HG03457 (cell line): Measurements from ENCODE around the gene ARL17B.
"Not testable (repeated sequence)": the region's sequence is repeated elsewhere in the genome, so short reads cannot be mapped to it uniquely, and the experiment has no call there.

Experiments
- ATAC-seq: cut with Tn5 transposase; IDR thresholded peaks from one replicate; pipeline ENCODE4 v1.9.1; 2021; ENCODE audit warnings: moderate number of reproducible peaks; ENCODE audit not compliant: unreplicated experiment

The ARL17B gene

DNA sequence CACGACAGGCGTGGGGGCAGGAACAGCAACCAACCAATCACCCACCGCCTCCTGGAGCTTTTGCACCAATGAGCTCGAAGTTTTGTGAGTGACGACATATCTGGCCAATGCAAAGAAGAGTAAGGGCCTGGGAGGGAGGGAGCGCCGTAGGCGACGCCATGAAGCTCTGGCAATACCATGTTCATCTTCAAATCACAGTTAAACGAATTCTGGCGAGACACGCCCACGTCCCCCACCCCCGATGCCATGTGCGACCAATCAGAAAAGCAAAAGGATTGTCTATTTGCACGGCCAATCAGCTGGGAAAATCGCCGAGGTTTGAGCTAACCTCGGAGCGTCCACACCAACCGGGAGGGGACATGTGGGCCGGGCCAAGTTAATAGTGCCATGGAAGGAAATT is at the start of gene ARL17B:
Gene ARL17B, minus strand, starts transcription at position 12 of the 400 bp plus-strand sequence. CDS start 3,369 bp downstream, outside the sequence.
- peak; percentile 45 for ATAC-seq

DNA sequence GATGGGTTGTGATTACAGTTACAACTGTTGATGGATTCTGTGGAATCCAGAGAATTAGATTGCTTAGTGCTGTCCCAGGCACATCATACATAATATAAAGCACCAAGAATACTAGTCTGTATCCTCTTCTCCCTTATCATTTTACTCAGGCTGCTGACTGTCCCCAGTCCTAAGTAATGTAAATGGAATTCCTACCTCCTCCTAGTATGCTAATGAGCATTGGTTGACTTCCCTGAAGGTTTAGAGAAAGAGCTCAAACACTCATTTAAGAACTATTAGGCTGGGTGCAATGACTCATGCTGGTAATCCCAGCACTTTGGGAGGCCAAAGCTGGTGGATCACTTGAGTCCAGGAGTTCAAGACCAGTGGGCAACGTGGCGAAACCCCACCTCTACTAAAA is 48.3 kb upstream of the ARL17B start:
- ATAC-seq, result not testable (repeated sequence)

DNA sequence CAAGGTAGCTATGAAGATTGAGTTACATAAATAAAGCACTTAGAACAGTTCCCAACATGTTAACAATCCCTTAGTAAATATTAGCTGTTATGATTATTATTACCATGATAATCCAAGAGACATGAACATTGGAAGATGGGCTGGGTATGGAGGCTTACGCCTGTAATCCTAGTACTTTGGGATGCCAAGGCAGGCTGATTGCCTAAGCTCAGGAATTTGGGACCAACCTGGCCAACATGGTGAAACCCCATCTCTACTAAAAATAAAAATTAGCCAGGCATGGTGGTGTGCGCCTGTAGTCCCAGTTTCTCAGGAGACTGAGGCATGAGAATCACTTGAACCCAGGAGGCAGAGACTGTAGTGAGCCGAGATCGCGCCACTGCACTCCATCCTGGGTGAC is 45.6 kb upstream of the ARL17B start:
- not testable (repeated sequence) for ATAC-seq

DNA sequence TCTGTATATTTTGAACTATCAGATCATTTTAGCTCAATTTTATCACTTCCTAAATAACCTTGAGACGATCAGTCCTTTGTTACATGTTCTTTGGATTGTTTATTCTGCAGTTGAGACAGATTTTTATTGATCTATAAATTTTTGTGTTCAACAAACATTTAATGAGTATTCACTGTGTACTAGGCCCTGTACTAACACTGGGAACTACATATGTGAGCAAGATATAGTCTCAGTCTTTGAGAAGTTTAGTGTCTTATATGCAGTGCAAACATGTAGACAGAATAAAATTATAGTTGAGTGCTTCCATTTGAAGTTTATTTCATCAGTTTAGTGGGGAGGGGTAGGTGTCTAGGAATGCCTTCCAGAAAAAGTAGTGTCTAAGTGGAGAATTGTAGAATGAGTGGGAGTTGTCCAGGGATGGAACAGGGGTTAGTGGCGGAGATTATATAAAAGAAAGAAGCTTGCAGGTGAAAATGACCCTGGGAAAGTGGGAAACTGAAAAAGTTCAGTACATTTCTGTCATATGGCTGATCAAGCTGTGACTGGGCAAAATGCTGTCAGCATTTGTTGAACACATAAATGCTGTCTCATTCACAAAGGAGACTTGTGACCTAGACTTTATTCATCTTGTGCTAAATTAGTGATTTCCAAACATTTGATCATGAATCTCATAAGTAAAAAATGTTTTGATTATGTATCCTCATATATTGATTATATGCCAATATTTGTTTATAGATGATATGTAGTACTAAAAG is 39.6 kb upstream of the ARL17B start:
- ATAC-seq, result not testable (repeated sequence)

DNA sequence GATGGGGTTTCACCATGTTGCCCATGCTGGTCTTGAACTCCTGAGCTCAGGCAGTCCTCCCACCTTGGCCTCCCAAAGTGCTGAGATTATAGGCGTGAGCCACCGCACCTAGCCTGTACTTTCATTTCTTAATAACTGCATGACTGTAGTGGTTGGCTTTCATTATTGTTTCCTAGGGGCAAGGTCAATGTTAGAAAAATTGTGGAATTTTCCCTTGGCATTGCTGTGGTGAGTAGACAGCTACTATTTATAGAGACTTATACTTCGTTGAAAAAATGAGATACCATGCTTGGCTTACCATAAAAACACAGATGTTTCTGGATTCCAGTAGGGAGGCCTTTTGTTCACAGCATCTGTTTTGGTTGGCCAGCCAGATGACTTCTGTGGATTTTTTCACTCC is 39.0 kb upstream of the ARL17B start:
- not testable (repeated sequence) for ATAC-seq

DNA sequence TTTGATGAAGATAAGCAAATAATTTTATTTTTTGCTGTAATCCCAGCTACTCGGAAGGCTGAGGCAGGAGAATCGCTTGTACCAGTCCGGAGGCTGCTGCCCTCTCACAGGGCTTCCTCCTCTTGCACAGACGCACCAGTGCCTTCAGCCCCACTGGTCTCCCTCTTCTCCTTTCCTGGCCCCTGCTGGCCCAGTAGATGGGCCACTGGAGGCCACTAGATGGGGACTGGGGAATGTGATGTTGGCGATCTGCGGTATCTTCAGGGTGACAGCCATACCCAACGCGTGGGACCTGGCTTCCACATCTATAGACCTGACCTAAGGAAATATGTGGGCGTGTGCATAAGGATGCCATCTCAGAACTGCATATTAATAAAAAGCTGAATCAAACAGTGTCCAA is 38.4 kb upstream of the ARL17B start:
- ATAC-seq, result not testable (repeated sequence)

DNA sequence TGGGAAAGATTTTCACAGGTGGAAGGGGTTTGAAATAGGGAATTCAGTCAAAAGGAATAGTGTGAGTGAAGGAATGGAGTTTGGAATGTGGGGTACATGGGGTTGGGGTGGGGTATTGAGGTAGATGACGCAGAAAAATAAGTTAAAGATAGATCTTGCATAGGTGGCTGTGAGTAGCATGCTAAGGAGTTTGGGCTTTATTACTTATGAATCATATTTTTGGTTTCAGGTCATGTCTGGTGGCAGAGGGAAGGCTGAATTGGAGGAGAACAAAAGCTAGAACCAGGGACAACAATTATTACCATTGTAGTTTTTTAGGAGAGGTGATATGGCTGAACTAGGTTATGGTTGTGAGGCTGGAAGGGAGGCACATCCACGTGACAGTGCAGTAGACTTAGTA is 34.7 kb upstream of the ARL17B start:
- not testable (repeated sequence) for ATAC-seq

DNA sequence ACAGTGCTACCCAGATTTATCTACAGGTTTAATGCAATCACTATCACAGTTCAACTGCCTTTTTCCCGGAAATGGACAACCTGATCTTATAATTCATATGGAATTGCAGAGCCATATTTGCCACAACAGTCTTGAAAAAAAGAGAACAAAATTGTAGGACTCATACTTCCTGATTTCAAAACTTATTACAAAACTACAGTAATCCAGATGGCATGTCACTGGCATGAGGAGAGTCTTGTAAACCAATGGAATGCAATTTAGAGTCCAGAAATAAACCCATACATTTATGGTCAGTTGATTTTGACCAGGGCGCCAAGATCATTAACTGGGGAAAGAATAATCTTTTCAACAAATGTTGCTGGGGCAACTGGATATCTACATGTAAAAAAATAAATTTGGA is 32.1 kb upstream of the ARL17B start:
- ATAC-seq, result not testable (repeated sequence)

DNA sequence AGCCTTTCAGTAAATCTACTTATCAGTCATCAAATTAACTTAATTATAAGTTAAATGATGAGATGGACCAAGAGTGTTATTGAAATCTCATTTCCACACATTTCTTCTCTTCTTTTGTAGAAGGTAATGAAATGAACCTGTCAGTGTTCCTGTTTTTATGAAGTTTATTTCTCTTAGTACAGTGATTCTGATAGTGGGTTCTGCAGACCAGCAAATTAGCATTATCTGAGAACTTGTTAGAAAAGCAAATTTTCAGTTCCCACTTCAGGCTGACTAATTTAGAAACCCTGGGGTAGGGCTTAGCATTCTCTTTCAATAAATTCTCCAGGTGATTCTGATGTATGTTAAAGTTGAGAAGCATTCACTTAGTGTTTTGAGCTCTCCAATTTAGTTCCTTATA is 23.9 kb upstream of the ARL17B start:
- ATAC-seq, result not testable (repeated sequence)

DNA sequence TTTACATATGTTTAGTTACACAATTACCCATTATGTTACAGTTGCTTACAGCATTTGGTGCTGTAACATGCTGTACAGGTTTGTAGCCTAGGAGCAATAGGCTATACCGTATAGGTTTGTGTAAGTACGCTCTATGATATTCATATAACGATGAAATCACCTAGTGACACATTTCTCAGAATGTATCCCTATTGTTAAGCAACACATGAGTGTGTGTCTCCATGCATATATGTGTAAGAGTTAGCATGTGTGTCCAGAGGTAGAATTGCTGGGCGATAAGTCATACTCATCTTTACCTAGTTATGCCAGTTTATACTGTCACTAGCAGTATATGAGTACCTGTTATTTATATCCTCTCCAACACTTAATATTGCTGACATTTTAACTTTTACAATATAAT is 21.6 kb upstream of the ARL17B start:
- ATAC-seq, result not testable (repeated sequence)

DNA sequence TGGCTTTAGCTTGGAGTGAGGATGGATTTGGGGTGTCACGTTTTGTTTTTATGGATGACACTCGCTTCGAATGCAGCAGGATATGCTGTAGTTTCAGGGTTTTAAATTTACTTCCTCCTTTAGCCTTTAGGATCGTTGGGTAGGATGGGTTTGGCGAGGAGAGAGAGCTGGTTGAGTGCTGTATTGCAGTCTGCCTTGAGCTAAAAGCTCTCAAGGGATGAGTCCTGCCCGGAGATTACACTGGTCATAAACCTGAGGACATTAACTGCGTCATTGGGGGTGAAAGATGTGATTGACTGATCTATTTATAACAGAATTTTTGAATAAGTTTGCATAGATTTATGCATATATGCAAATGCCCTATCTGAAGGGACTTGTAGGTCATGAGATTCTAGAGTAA is 11.9 kb upstream of the ARL17B start:
- ATAC-seq, result not testable (repeated sequence)

DNA sequence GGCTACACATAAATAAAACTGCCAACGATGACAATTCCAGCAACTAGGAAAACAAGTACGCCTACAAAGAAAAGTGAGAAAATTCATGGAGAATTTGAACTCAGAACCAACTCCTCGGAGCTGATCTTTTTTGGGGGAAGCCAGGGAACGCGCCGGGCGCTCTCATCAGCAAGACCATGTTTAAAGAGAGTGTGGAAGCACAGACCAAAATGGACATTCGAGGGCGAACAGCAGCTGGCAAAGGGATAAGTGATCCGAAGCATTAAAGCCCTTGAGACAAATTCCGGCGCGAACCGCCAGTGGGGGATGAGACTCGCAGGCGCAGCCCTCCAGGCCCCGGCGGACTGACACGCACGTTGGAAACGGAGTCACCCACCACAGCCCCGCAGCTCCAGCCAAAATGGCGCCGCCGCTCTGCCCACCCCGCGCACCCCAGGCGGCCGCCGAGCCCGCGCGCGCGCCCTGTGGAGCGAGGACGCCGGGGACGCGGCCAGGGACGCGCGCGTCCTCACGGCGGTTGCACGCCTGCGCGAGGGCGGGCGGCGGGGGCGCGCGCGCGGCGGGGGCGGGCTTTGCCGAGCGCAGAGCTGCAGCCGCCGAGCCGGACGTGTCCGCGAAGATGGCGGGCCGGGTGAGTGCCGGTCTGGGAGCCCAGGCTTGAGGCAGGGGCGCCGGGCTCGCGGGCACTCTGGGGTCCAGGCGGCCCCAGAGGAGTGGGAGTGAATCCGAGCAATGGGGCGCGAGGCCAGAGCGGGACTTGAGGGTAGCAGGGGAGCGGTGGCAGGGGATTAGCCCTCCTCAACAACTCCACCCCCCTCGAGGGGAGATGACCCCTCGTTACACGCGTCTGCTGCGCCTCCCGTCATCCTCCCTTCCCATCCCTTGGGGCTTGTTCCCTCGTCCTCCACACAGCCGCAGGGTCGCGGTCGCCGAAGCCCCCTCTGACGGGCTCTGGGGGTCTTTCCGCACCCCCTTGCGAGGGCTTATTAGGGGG is 11.0 kb upstream of the ARL17B start:
- ATAC-seq, result peak; percentile 43

DNA sequence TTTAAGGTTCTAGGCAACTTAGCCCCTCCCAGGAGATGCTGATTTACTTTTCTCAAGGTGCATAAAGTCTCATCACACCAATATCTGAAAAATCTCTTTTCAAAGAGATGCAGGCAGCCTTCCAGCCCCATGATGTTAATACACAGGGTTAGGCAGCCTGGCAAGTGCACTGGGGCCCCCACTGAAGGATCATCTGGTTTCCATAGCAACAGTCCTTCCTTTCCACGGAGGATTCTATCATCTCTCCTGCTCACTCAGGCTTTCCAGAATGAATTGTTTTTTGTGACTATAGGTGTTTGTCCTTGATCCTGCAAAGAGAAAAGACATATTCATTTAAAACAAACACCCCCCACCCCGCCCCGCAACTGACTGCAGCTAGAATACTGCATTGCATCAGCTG is 6.0 kb upstream of the ARL17B start:
- ATAC-seq, result not testable (repeated sequence)

DNA sequence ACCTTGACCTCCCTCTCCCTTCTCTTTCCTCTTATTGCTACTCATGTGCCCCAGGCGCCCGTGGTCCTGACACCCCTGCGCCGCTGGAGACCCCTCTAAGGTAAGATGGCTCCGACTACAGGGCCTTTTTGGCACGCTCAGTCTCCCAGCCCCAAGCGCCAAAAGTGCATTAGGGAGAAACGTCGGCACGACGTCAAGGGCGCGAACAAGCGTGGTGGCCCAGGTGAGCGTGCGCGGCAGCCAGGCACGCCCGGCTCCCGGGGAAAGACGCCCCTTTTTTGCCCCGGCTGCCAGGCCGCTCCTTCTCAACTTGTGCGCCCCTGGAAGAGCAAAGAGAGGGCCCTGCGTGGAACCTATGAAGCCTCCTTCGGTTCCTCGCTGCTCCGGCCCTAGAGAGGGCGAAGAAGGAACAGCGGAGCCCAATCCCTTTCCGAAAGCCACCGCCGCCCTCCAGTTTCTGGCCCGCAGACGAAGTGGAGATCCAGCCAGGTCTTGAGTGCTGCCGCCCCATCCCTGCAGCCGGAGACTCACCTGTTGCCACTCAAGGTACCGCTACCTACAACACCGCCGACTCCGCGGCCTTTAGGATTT is 326 bp downstream of the ARL17B start:
- ATAC-seq, result not testable (repeated sequence)

DNA sequence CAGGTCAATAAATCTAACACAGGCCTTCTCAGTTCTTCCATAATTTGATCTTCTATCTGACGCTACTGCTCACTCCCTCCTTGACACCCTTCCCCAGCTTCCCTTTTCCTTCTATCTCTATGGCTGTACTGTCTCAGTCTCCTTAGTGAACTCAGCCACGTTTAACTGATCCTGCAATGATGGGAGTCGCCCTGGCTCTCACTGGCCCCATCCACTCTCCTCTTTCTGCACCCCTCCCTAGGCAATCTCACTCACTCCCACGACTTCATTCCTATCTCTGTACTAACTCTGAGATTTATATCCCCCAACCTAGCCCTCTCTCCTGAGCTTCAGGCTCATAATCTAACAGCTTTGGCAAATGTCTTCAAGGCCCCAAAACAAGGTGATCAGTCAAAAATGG is 7.7 kb downstream of the ARL17B start:
- not testable (repeated sequence) for ATAC-seq

DNA sequence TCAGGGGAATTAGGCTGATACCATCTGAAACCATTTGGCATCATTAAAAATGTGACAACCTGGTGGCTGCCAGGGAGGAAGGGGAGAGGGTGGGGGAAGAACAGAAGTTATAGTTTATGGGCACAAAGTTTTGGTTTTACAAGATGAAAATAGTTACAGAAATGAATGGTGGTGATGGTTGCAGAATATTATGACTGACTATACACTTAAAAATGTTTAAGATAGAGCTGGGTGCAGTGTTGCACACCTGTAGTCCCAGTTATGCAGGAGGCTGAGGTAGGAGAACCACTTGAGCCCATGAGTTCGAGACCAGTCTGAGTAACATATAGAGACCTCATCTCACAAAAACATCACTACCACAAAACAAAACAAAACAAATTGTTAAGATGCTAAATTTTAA is 12.5 kb downstream of the ARL17B start:
- not testable (repeated sequence) for ATAC-seq

DNA sequence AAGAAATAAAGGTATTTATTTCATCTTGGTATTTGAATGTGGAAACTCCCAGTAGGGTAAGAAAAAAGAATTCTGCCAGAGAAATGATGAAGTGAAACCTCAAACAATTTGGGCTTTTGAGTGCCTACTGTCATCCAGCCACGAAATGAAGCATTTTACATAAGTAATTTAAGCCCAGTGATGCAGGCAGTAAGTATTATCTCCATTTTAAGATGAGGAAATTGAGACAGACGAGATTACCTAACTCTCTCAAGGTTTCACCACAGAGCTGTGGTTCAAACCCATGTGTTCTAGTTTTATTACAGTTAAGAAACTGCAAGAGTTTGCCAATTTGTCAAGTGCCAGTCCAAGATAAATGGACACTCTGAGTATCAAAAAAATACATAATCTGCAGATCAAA is 13.2 kb downstream of the ARL17B start:
- not testable (repeated sequence) for ATAC-seq

DNA sequence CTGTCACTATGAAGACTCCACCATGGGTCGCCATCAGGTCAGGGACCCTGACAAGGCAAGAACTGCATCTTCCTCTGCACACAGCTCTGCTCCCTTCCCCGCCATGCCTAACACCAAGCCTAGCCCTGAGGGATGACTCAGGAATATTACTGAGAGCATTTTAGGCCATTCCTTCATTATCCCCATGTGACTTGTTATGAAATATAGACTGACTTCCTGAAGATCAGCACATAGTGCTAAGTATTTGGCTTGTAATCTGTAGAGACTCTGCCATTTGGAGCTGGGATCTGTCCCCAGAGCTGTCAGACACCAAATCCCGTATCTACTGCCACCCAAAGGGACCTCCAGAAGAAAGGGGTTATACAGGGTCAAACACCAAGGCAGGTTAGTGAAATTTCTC is 19.4 kb downstream of the ARL17B start:
- ATAC-seq, result not testable (repeated sequence)

DNA sequence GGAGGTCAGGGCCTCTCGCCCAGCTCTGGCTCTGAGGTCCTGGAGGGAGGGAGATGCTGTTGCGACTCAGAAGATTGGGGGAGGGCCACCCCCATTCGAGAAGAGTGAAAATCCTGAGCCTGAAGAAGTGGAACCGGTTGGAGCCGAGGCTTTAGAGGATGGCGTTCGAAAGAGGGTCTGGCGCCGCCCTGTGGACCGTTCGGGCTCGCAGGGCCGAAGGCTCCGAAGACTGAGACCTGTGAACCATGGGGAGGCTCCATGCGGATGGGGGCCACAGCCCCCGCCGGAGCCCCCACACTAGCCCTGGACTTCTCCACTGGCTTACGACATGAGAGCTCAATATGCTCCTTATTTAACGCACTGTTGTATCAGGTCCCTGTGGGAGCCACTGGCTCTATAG is 20.3 kb downstream of the ARL17B start:
- not testable (repeated sequence) for ATAC-seq

DNA sequence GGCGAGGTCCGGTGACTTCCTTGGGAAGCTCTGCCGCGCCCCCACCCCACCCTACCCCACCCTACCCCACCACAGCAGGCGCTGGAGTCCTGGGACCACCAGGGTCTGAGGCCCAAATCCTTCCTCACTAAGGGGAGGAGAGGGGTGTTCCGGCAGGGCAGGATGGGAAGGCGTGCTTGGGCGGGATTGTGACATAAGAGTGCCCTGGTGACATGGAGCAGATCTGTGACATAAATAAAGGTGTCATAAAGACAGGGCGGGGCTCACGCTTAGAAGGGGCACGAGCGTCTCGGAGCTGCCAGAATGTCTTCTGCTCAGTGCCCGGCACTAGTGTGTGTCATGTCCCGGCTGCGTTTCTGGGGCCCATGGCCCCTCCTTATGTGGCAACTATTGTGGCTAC is 66.7 kb downstream of the ARL17B start, which contains the start of gene LRRC37A:
Gene LRRC37A, plus strand, starts transcription at position 301 of the 400 bp plus-strand sequence. Its CDS starts 3 bp downstream, at position 304.
- ATAC-seq, result not testable (repeated sequence)

DNA sequence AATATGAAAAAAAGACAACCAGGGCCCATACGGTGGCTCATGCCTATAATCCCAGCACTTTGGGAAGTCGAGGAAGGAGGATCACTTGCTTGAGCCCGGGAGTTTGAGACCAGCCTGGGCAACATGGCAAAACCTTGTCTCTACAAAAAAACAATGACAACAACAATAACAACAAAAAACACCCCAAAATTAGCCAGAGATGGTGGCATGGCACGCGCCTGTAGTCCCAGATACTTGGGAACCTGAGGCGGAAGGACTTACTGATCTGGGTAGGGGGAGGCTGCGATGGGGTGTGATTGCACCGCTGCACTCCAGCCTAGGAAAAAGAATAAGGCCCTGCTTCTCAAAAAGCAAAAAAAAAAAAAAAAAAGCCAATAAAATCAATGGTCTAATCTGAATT is 69.9 kb downstream of the ARL17B start:
- ATAC-seq, result not testable (repeated sequence)
